ENCODE results near the gene UBAP1L. TPM values are rescaled to one million over a fixed set of nuclear protein-coding genes. Genes with fewer than 3 reads are reported as not detected.

UBAP1L gene
- polyA plus RNA-seq, 1 experiment: 1.0 TPM

- Histone ChIP-seq H3K27me3 (ENCODE audit: control insufficient read depth, insufficient read depth, low read length) (peaks cover 4% of the 10 kb centered on the region), H3K4me3 (ENCODE audit: low read depth, low read length) (no peak overlapping the region), H3K36me3 (ENCODE audit: control insufficient read depth, insufficient read depth, low read length) (no peaks in the 10 kb centered on the region)
- TF ChIP-seq, protein P1, sequence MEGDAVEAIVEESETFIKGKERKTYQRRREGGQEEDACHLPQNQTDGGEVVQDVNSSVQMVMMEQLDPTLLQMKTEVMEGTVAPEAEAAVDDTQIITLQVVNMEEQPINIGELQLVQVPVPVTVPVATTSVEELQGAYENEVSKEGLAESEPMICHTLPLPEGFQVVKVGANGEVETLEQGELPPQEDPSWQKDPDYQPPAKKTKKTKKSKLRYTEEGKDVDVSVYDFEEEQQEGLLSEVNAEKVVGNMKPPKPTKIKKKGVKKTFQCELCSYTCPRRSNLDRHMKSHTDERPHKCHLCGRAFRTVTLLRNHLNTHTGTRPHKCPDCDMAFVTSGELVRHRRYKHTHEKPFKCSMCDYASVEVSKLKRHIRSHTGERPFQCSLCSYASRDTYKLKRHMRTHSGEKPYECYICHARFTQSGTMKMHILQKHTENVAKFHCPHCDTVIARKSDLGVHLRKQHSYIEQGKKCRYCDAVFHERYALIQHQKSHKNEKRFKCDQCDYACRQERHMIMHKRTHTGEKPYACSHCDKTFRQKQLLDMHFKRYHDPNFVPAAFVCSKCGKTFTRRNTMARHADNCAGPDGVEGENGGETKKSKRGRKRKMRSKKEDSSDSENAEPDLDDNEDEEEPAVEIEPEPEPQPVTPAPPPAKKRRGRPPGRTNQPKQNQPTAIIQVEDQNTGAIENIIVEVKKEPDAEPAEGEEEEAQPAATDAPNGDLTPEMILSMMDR (IDR thresholded peaks at IDR 0.05; ENCODE audit: insufficient read depth, low read depth, low read length): no peak
- ChIA-PET CTCF (interaction anchor here (1.2 to 13.4 kb wide), 7 partner anchors 8 to 53 kb away, joined by 3 to 301 read pairs (median 11); partner anchors contain the start of gene KBTBD13), POLR2A (interaction anchor here (1.0 kb wide), 1 partner anchor 16 kb away, joined by 3 read pairs; no protein-coding TSS in a partner anchor)
- no peak for DNase-seq (ENCODE audit: low read depth)
Observed at GRCh38 chr15:65087411-65087810, 27.6 kb downstream of the UBAP1L start.

GRCh38 chr15:65086680-65087111 is 28.3 kb downstream of the UBAP1L start:
- TF ChIP-seq, protein P1 (IDR thresholded peaks at IDR 0.05; ENCODE audit: insufficient read depth, low read depth, low read length): peak; percentile 23; the same call in 1 of the 2 replicates
- CTCF ChIA-PET: interaction anchor here (0.8 to 13.4 kb wide), 7 partner anchors 9 to 52 kb away, joined by 3 to 301 read pairs (median 11); partner anchors contain the start of gene KBTBD13
- Histone ChIP-seq H3K4me3 (ENCODE audit: low read depth, low read length) (no peak overlapping the region), H3K27me3 (ENCODE audit: control insufficient read depth, insufficient read depth, low read length) (peaks cover 6% of the 10 kb centered on the region), H3K36me3 (ENCODE audit: control insufficient read depth, insufficient read depth, low read length) (no peaks in the 10 kb centered on the region)
- DNase-seq (ENCODE audit: low read depth): no peak
- POLR2A ChIA-PET: interaction anchor here (1.0 kb wide), 1 partner anchor 17 kb away, joined by 3 read pairs; no protein-coding TSS in a partner anchor

DNA sequence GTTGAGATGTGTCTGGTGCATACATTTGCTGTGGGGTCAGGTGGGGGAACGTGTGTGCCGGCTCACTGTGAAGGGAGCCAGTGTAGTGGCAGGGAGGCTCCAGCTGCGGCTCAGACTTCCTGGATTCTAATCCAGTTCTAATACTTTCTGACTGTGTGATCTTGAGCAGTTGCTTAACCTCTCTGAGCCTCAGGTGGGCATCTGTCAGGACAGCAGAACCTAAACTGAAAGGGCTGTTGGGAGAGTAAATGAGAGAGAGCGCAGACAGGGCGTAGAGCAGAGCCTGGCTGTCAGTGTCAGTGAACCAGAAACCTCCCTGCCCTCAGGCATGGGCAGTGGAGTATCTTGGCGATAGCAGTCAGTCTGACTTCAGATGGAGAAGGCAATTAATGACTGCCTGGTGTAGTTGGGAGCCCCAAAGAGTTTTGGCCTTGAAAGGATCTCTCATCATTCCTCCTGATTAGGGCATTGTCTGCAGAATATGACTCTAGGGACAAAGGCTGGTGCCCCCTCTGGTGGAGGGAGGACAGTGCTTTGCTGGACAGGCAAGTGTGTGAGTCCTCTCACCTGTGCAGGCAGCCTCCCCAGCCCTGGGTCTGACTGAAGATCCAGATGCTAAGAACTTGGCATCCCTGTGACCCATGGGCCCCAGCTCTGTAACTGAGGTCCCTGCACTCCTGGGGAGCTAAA is 28.9 kb downstream of the UBAP1L start:
- Histone ChIP-seq H3K4me3 (ENCODE audit: low read depth, low read length) (no peak overlapping the region), H3K36me3 (ENCODE audit: control insufficient read depth, insufficient read depth, low read length) (no peaks in the 10 kb centered on the region), H3K27me3 (ENCODE audit: control insufficient read depth, insufficient read depth, low read length) (peaks cover 9% of the 10 kb centered on the region)
- ChIA-PET POLR2A (no interaction called here), CTCF (interaction anchor here (0.6 to 13.4 kb wide), 10 partner anchors 10 to 52 kb away, joined by 3 to 301 read pairs (median 10); partner anchors contain the start of gene KBTBD13)
- DNase-seq (ENCODE audit: low read depth): no peak
- TF ChIP-seq, protein P1 (IDR thresholded peaks at IDR 0.05; ENCODE audit: insufficient read depth, low read depth, low read length): peak; percentile 55

GRCh38 chr15:65085207-65085753 is 29.7 kb downstream of the UBAP1L start:
- no peaks in the 10 kb centered on the region for H3K36me3 ChIP-seq (ENCODE audit: control insufficient read depth, insufficient read depth, low read length)
- DNase-seq (ENCODE audit: low read depth): no peak
- POLR2A ChIA-PET: no interaction called here
- CTCF ChIA-PET: interaction anchor here (0.6 to 13.4 kb wide), 8 partner anchors 10 to 51 kb away, joined by 3 to 301 read pairs (median 12); partner anchors contain the start of gene KBTBD13
- TF ChIP-seq, protein P1 (IDR thresholded peaks at IDR 0.05; ENCODE audit: insufficient read depth, low read depth, low read length): no peak
- H3K27me3 ChIP-seq (ENCODE audit: control insufficient read depth, insufficient read depth, low read length): peaks cover 10% of the 10 kb centered on the region
- H3K4me3 ChIP-seq (ENCODE audit: low read depth, low read length): no peak overlapping the region

Measured in BJ (cell line).